ENCODE results near the gene CCDC6.
"Not testable (repeated sequence)": the region's sequence is repeated elsewhere in the genome, so short reads cannot be mapped to it uniquely, and the experiment has no call there.

CCDC6 gene

DNA sequence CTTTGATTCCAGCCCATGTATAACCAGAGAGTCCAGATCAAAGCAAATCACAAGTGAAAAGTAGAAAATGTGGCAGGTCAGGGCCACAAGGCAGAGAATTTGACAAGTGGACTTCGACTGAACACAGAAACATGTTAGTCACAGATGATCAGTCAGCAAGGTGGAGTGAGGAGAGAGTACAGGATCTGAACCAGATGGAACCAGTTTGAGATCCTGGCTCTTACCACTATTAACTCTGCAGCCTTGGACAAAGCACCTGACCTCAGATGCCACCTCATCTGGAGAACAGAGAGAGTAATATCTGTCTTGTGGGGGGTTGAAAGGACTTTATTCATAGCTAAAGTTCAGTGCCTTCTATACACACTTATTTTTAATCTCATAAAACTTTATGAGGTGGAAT, 157.5 kb downstream of the CCDC6 start:
- no peak for DNase-seq

GRCh38 chr10:59745163-59745650, 161.1 kb downstream of the CCDC6 start:
- DNase-seq, result no peak

DNA sequence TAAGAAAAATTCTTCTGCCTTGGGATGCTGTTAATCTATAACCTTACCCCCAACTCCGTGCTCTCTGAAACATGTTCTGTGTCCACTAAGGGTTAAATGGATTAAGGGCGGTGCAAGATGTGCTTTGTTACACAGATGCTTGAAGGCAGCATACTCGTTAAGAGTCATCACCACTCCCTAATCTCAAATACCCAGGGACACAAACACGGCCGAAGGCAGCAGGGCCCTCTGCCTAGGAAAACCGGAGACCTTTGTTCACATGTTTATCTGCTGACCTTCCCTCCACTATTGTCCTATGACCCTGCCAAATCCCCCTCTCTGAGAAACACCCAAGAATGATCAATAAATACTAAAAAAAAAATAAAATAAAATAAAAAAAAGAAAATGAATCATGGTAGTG, 161.6 kb downstream of the CCDC6 start:
- DNase-seq, result not testable (repeated sequence)

- DNase-seq, result not testable (repeated sequence)
These were observed 162.2 kb downstream of the CCDC6 start for GRCh38 chr10:59744156-59744555.

GRCh38 chr10:59741583-59741982, 164.8 kb downstream of the CCDC6 start:
- no peak for DNase-seq

GRCh38 chr10:59741048-59741447, 165.3 kb downstream of the CCDC6 start:
- no peak for DNase-seq
